ENCODE measurements around the gene SPPL2C. TPM values are rescaled to one million over a fixed set of nuclear protein-coding genes. Genes with fewer than 3 reads are reported as not detected.

The SPPL2C gene
- total RNA-seq, 1 donor from 2014 or later = not detected

- TF ChIP-seq CTCF (IDR thresholded peaks at IDR 0.05; ENCODE audit: insufficient read depth, low read length, poor library complexity, severe bottlenecking) = no peak
- H3K27me3 ChIP-seq (ENCODE audit: control insufficient read depth, insufficient read depth, low read length) = peaks cover 3% of the 10 kb centered on the region
- DNase-seq (ENCODE audit: low read depth) = no peak
- H3K36me3 ChIP-seq (ENCODE audit: control insufficient read depth, insufficient read depth, low read length) = no peaks in the 10 kb centered on the region
- H3K4me3 ChIP-seq (ENCODE audit: low read depth, low read length) = no peak overlapping the region
Observed at GRCh38 chr17:45845376-45846185, 900 bp downstream of the SPPL2C start.

GRCh38 chr17:45846223-45846622 lies 1.5 kb downstream of the SPPL2C start:
- DNase-seq (ENCODE audit: low read depth) = no peak
- Histone ChIP-seq H3K27me3 (ENCODE audit: control insufficient read depth, insufficient read depth, low read length) (peaks cover 8% of the 10 kb centered on the region), H3K36me3 (ENCODE audit: control insufficient read depth, insufficient read depth, low read length) (no peaks in the 10 kb centered on the region), H3K4me3 (ENCODE audit: low read depth, low read length) (no peak overlapping the region)
- no peak for TF ChIP-seq CTCF (IDR thresholded peaks at IDR 0.05; ENCODE audit: insufficient read depth, low read length, poor library complexity, severe bottlenecking)

GRCh38 chr17:45846646-45847045 lies 2.0 kb downstream of the SPPL2C start:
- no peak for DNase-seq (ENCODE audit: low read depth)
- TF ChIP-seq CTCF (IDR thresholded peaks at IDR 0.05; ENCODE audit: insufficient read depth, low read length, poor library complexity, severe bottlenecking) = no peak
- no peak overlapping the region for H3K4me3 ChIP-seq (ENCODE audit: low read depth, low read length)
- H3K27me3 ChIP-seq (ENCODE audit: control insufficient read depth, insufficient read depth, low read length) = peaks cover 10% of the 10 kb centered on the region
- H3K36me3 ChIP-seq (ENCODE audit: control insufficient read depth, insufficient read depth, low read length) = no peaks in the 10 kb centered on the region

GRCh38 chr17:45847101-45847500 lies 2.4 kb downstream of the SPPL2C start:
- TF ChIP-seq CTCF (IDR thresholded peaks at IDR 0.05; ENCODE audit: insufficient read depth, low read length, poor library complexity, severe bottlenecking) = no peak
- Histone ChIP-seq H3K4me3 (ENCODE audit: low read depth, low read length) (no peak overlapping the region), H3K27me3 (ENCODE audit: control insufficient read depth, insufficient read depth, low read length) (peaks cover 15% of the 10 kb centered on the region), H3K36me3 (ENCODE audit: control insufficient read depth, insufficient read depth, low read length) (no peaks in the 10 kb centered on the region)
- DNase-seq (ENCODE audit: low read depth) = no peak

- no peak for TF ChIP-seq CTCF (IDR thresholded peaks at IDR 0.05; ENCODE audit: insufficient read depth, low read length, poor library complexity, severe bottlenecking)
- H3K27me3 ChIP-seq (ENCODE audit: control insufficient read depth, insufficient read depth, low read length) = peaks cover 15% of the 10 kb centered on the region
- DNase-seq (ENCODE audit: low read depth) = no peak
- H3K36me3 ChIP-seq (ENCODE audit: control insufficient read depth, insufficient read depth, low read length) = no peaks in the 10 kb centered on the region
- no peak overlapping the region for H3K4me3 ChIP-seq (ENCODE audit: low read depth, low read length)
Observed at GRCh38 chr17:45847747-45848146, 3.1 kb downstream of the SPPL2C start.

GRCh38 chr17:45848405-45848804 lies 3.7 kb downstream of the SPPL2C start:
- no peak for TF ChIP-seq CTCF (IDR thresholded peaks at IDR 0.05; ENCODE audit: insufficient read depth, low read length, poor library complexity, severe bottlenecking)
- H3K4me3 ChIP-seq (ENCODE audit: low read depth, low read length) = no peak overlapping the region
- no peaks in the 10 kb centered on the region for H3K36me3 ChIP-seq (ENCODE audit: control insufficient read depth, insufficient read depth, low read length)
- H3K27me3 ChIP-seq (ENCODE audit: control insufficient read depth, insufficient read depth, low read length) = peaks cover 17% of the 10 kb centered on the region
- DNase-seq (ENCODE audit: low read depth) = no peak
